GM23338 (cell line): ENCODE measurements around the gene ATF4. TPM values are rescaled to one million over a fixed set of nuclear protein-coding genes. Genes with fewer than 3 reads are reported as not detected.

ENCODE experiments used
- ATAC-seq: fragments of 200-7000 bp; cut with Tn5 transposase; 3 replicates; pipeline ENCODE4 v1.9.1; 2020
- DNase-seq: peaks from one replicate; pipeline ENCODE4 v3.0.0-alpha.2; 2015; ENCODE audit warnings: low spot score
- H2AFZ ChIP-seq: fragments of 200-600 bp; sonication (generic); 2 replicates; pipeline ENCODE4 v1.8.0; 2016; ENCODE audit warnings: antibody characterized with exemption, mild to moderate bottlenecking, moderate library complexity
- H3F3A ChIP-seq: fragments of 200-600 bp; sonication (generic); replicated peaks from 2 replicates; pipeline ENCODE4 v1.8.0; 2017; ENCODE audit warnings: antibody characterized with exemption, mixed run types, low read depth
- H3K27ac ChIP-seq: fragments of 200-600 bp; sonication (generic); 2 replicates; pipeline ENCODE4 v1.6.1; 2016; ENCODE audit warnings: low read depth
- H3K27me3 ChIP-seq: fragments of 200-600 bp; sonication (generic); 2 replicates; pipeline ENCODE4 v1.8.0; 2016; ENCODE audit warnings: mild to moderate bottlenecking, mixed run types, moderate library complexity; ENCODE audit not compliant: insufficient read depth
- H3K36me3 ChIP-seq: fragments of 200-600 bp; sonication (generic); 2 replicates; pipeline ENCODE4 v1.8.0; 2016; ENCODE audit warnings: mild to moderate bottlenecking; ENCODE audit not compliant: insufficient read depth
- H3K4me1 ChIP-seq: fragments of 200-600 bp; sonication (generic); 2 replicates; pipeline ENCODE4 v1.8.0; 2016; ENCODE audit warnings: mild to moderate bottlenecking, moderate library complexity; ENCODE audit not compliant: insufficient read depth
- H3K4me2 ChIP-seq: fragments of 200-600 bp; sonication (generic); 2 replicates; pipeline ENCODE4 v1.7.1; 2017; ENCODE audit warnings: mixed run types
- H3K4me3 ChIP-seq: fragments of 200-600 bp; sonication (generic); 2 replicates; pipeline ENCODE4 v1.6.1; 2016; ENCODE audit warnings: mixed run types
- H3K79me2 ChIP-seq: fragments of 200-600 bp; sonication (generic); replicated peaks from 2 replicates; pipeline ENCODE4 v1.8.0; 2017; ENCODE audit warnings: mild to moderate bottlenecking; ENCODE audit not compliant: insufficient read depth
- H3K9me2 ChIP-seq: fragments of 200-600 bp; sonication (generic); 2 replicates; pipeline ENCODE4 v1.8.0; 2017; ENCODE audit not compliant: insufficient read depth
- H4K20me1 ChIP-seq: fragments of 200-600 bp; sonication (generic); replicated peaks from 2 replicates; pipeline ENCODE4 v1.8.0; 2017; ENCODE audit warnings: mild to moderate bottlenecking; ENCODE audit not compliant: insufficient read depth
- H3K27ac Mint-ChIP-seq: 2 replicates; pipeline ENCODE4 v1.8.0; 2020; ENCODE audit warnings: inconsistent platforms, mild to moderate bottlenecking, moderate library complexity, mixed read lengths
- H3K27me3 Mint-ChIP-seq: 3 replicates; pipeline ENCODE4 v1.8.0; 2022; ENCODE audit warnings: low read depth, mild to moderate bottlenecking, moderate library complexity, mixed read lengths, inconsistent platforms; ENCODE audit not compliant: insufficient read depth, poor library complexity
- H3K36me3 Mint-ChIP-seq: 3 replicates; pipeline ENCODE4 v1.8.0; 2021; ENCODE audit warnings: low read depth, mild to moderate bottlenecking, inconsistent platforms, moderate library complexity, mixed read lengths
- H3K4me1 Mint-ChIP-seq: 3 replicates; pipeline ENCODE4 v1.8.0; 2020; ENCODE audit warnings: mild to moderate bottlenecking, inconsistent platforms, mixed read lengths
- H3K4me3 Mint-ChIP-seq: 3 replicates; pipeline ENCODE4 v1.8.0; 2021; ENCODE audit warnings: moderate library complexity, mild to moderate bottlenecking, inconsistent platforms, mixed read lengths
- H3K9me3 Mint-ChIP-seq: 3 replicates; pipeline ENCODE4 v1.8.0; 2020; ENCODE audit warnings: moderate library complexity, mild to moderate bottlenecking, inconsistent platforms, mixed read lengths
- CREB1 ChIP-seq: fragments of 250-450 bp; sonication (Bioruptor Pico); IDR thresholded peaks from 2 replicates; pipeline ENCODE4 v1.5.0; 2020; ENCODE audit warnings: low read depth, mild to moderate bottlenecking, moderate library complexity
- ETS1 ChIP-seq: IDR thresholded peaks from 2 replicates; pipeline ENCODE4 v1.6.1; 2016; ENCODE audit warnings: antibody characterized with exemption
- EZH2 ChIP-seq: fragments of 200-600 bp; sonication (generic); IDR thresholded peaks from one replicate; pipeline ENCODE4 v1.8.0; 2017; ENCODE audit warnings: antibody characterized with exemption, mild to moderate bottlenecking, low read depth; ENCODE audit not compliant: unreplicated experiment
- EZH2phosphoT487 ChIP-seq: fragments of 200-600 bp; sonication (generic); IDR thresholded peaks from one replicate; pipeline ENCODE4 v1.8.1; 2018; ENCODE audit warnings: antibody characterized with exemption; ENCODE audit not compliant: unreplicated experiment
- JUNB ChIP-seq: IDR thresholded peaks from one replicate; pipeline ENCODE4 v1.6.1; 2016; ENCODE audit warnings: antibody characterized with exemption; ENCODE audit not compliant: unreplicated experiment
- NANOG ChIP-seq: IDR thresholded peaks from 2 replicates; pipeline ENCODE4 v1.6.1; 2016; ENCODE audit warnings: antibody characterized with exemption, borderline replicate concordance
- POLR2AphosphoS5 ChIP-seq: IDR thresholded peaks from 2 replicates; pipeline ENCODE4 v1.6.1; 2016; ENCODE audit warnings: antibody characterized with exemption, low read depth
- STAT1 ChIP-seq: IDR thresholded peaks from one replicate; pipeline ENCODE4 v1.6.1; 2016; ENCODE audit warnings: antibody characterized with exemption; ENCODE audit not compliant: unreplicated experiment
- ZNF114 ChIP-seq: fragments of 250-450 bp; sonication (Bioruptor Pico); IDR thresholded peaks from 2 replicates; pipeline ENCODE4 v1.5.0; 2020; ENCODE audit warnings: mild to moderate bottlenecking, moderate library complexity
- ZNF331 ChIP-seq: fragments of 250-450 bp; sonication (Bioruptor Pico); IDR thresholded peaks from 2 replicates; pipeline ENCODE4 v1.5.0; 2020; ENCODE audit warnings: low read depth, mild to moderate bottlenecking, moderate library complexity
- ZNF462 ChIP-seq: fragments of 250-450 bp; sonication (Bioruptor Pico); IDR thresholded peaks from 2 replicates; pipeline ENCODE4 v1.5.0; 2020; ENCODE audit warnings: mild to moderate bottlenecking, moderate library complexity
- polyA plus RNA-seq: library from polyadenylated mRNA; unstranded; fragments of >200 nt; fragmentation: Nextera tagmentation; extraction: Ambion mirVana; gene quantifications from 2 replicates; pipeline ENCODE4 v1.2.1, GENCODE V29; 2016
- total RNA-seq: library from RNA; depleted of rRNA; stranded (reverse); fragments of >200 nt; shearing (Covaris generic); gene quantifications from 2 replicates; pipeline ENCODE4 v1.2.3, GENCODE V29; 2014
- TF ChIP-seq, protein P1 (sequence below): IDR thresholded peaks from one replicate; pipeline ENCODE4 v1.6.1; 2018; ENCODE audit warnings: antibody characterized with exemption; ENCODE audit not compliant: unreplicated experiment
- TF ChIP-seq, protein P2 (sequence below), 2 experiments: fragments of 200-600 bp in 1 of 2; sonication (generic) in 1 of 2; conservative IDR thresholded peaks; 2 replicates each; pipeline versions ENCODE4 v1.5.1 to v1.6.1; 2016 to 2017; ENCODE audit warnings: antibody characterized with exemption in 2 of 2, low read depth in 2 of 2, mild to moderate bottlenecking in 2 of 2, moderate library complexity in 1 of 2

Gene ATF4
- total and polyA plus RNA-seq, 2 experiments from 2014 or later, result 446 to 553 TPM

DNA sequence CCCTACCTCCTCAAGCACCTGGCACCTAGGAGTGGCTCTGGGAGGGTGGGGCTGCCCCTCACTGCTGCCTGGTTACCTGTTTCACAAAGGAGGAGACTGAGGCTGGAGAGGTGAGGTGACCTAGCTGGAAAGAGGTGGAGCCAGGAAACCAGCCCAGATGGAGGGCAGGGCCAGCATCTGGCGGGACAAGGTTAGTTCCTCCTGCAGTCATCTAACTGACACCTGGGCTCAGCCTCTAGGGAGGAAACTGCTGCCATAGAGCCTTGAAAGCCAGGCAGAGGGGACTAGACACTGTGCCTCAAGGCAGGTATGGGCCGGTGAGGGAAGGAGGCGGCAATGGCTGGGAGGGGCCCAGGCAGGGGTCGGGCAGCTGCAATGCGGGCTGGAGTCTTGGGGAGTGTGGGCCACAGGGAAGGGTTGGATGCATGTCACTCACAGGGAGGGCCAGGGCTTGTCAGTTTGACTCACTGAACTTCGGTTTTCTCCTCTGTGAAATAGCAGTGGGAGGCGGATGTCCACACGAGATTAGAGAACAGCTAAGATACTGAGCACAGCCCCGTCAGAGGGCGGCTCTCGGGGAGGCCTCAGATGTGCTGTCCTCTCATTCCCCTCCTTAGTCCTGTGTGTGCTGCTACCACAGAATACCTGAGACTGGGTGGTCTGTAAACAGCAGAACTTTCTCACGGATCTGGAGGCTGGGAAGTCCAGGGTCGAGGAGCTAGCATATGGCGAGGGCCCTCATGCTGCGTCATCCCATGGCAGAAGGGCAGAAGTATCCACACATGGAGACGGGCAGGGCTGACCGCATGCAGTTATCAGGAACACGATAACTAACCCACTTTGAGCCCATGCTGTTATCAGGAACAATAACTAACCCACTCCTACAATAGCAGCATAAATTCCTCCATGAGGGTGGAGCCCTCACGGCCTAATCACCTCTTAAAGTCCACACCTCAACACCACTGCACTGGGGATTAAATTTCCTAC, 47.5 kb upstream of the ATF4 start:
- no peak overlapping the region for H3K27ac Mint-ChIP-seq
- H3K4me3 ChIP-seq, result no peak overlapping the region
- H3K27me3 ChIP-seq, result no peaks in the 10 kb centered on the region
- no peaks in the 10 kb centered on the region for H3K9me2 ChIP-seq
- ATAC-seq (peak; percentile 2; the same call in 2 of the 3 replicates), DNase-seq (no peak)
- peak overlapping the region; percentile 16; the same call in 1 of the 3 replicates for H3K4me3 Mint-ChIP-seq
- H3K27ac ChIP-seq, result no peak overlapping the region
- peaks cover 24% of the 10 kb centered on the region for H3K27me3 Mint-ChIP-seq
- H3K36me3 Mint-ChIP-seq, result no peaks in the 10 kb centered on the region; the same call in 2 of the 3 replicates
- H3K4me2 ChIP-seq, result peak overlapping the region; percentile 73; the same call in 1 of the 2 replicates
- TF ChIP-seq ZNF462 (CRISPR knock-in tag) (no peak), JUNB (no peak), STAT1 (no peak), ETS1 (no peak), ZNF114 (CRISPR knock-in tag) (no peak), POLR2AphosphoS5 (no peak), EZH2 (no peak), ZNF331 (CRISPR knock-in tag) (no peak), CREB1 (CRISPR knock-in tag) (no peak), NANOG (no peak), EZH2phosphoT487 (no peak)
- TF ChIP-seq, protein P1, sequence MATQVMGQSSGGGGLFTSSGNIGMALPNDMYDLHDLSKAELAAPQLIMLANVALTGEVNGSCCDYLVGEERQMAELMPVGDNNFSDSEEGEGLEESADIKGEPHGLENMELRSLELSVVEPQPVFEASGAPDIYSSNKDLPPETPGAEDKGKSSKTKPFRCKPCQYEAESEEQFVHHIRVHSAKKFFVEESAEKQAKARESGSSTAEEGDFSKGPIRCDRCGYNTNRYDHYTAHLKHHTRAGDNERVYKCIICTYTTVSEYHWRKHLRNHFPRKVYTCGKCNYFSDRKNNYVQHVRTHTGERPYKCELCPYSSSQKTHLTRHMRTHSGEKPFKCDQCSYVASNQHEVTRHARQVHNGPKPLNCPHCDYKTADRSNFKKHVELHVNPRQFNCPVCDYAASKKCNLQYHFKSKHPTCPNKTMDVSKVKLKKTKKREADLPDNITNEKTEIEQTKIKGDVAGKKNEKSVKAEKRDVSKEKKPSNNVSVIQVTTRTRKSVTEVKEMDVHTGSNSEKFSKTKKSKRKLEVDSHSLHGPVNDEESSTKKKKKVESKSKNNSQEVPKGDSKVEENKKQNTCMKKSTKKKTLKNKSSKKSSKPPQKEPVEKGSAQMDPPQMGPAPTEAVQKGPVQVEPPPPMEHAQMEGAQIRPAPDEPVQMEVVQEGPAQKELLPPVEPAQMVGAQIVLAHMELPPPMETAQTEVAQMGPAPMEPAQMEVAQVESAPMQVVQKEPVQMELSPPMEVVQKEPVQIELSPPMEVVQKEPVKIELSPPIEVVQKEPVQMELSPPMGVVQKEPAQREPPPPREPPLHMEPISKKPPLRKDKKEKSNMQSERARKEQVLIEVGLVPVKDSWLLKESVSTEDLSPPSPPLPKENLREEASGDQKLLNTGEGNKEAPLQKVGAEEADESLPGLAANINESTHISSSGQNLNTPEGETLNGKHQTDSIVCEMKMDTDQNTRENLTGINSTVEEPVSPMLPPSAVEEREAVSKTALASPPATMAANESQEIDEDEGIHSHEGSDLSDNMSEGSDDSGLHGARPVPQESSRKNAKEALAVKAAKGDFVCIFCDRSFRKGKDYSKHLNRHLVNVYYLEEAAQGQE, result no peak
- TF ChIP-seq, protein P2, sequence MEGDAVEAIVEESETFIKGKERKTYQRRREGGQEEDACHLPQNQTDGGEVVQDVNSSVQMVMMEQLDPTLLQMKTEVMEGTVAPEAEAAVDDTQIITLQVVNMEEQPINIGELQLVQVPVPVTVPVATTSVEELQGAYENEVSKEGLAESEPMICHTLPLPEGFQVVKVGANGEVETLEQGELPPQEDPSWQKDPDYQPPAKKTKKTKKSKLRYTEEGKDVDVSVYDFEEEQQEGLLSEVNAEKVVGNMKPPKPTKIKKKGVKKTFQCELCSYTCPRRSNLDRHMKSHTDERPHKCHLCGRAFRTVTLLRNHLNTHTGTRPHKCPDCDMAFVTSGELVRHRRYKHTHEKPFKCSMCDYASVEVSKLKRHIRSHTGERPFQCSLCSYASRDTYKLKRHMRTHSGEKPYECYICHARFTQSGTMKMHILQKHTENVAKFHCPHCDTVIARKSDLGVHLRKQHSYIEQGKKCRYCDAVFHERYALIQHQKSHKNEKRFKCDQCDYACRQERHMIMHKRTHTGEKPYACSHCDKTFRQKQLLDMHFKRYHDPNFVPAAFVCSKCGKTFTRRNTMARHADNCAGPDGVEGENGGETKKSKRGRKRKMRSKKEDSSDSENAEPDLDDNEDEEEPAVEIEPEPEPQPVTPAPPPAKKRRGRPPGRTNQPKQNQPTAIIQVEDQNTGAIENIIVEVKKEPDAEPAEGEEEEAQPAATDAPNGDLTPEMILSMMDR (conservative IDR thresholded peaks at IDR 0.05; ENCODE audit: low read depth in 2 of 2), result no peak
- peaks cover 49% of the 10 kb centered on the region for H3K4me1 ChIP-seq
- peaks cover 75% of the 10 kb centered on the region for H3K4me1 Mint-ChIP-seq
- H2AFZ ChIP-seq, result no peak overlapping the region
- H3K36me3 ChIP-seq, result no peaks in the 10 kb centered on the region
- H4K20me1 ChIP-seq, result no peaks in the 10 kb centered on the region; the same call in 1 of the 2 replicates
- no peaks in the 10 kb centered on the region for H3K79me2 ChIP-seq
- H3F3A ChIP-seq, result peaks cover 14% of the 10 kb centered on the region
- H3K9me3 Mint-ChIP-seq, result no peaks in the 10 kb centered on the region; the same call in 2 of the 3 replicates
